NCI-H345 treated with DMSO at 0.1 percent for 48 hours (cell line): ENCODE measurements around the gene ODAD4.

Experiments
- DNase-seq: peaks from one replicate; lab custom pipeline; 2025; ENCODE audit not compliant: unreplicated experiment; lab: John Stamatoyannopoulos, UW

ODAD4 gene

DNA sequence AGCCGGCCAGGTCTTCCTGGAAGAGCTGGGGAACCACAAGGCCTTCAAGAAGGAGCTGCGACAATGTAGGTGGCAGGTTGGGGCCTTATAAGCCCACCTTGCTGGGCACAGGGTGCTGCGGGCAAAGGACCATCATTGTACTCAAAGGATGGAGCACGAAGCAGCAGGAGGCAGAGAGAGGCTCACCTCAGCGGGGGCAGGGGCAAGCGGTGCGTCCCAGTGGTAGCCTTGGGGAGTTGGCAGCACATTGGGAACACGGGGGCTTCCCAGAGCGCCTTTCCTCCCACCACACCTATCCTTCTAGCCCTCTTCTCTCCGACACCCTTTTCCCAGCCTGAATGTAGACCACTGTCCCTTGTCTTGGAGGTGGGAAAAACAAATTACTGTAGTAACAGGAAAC lies 38.3 kb downstream of the ODAD4 start:
- no peak for DNase-seq

DNA sequence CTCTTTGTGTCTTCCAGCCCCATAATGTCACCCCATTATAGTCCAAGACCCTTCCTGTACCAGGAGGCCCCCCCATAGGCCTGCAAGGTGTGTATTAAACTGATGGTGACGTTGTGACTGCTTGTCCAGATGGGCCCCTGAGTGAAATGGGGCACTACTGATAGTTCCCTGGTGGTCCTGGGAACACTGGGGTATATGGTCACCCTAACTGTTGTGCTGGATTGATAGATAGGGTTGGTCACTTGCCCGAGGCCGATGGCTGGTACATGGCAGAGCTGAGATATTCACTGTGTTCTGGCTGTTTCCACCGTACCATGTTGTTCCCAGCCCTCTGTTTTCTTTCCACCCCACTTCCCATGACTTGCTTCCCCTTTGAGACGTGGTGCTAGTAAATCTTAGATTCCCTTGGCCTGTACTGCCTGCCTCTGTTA lies 40.5 kb downstream of the ODAD4 start:
- DNase-seq, result no peak

DNA sequence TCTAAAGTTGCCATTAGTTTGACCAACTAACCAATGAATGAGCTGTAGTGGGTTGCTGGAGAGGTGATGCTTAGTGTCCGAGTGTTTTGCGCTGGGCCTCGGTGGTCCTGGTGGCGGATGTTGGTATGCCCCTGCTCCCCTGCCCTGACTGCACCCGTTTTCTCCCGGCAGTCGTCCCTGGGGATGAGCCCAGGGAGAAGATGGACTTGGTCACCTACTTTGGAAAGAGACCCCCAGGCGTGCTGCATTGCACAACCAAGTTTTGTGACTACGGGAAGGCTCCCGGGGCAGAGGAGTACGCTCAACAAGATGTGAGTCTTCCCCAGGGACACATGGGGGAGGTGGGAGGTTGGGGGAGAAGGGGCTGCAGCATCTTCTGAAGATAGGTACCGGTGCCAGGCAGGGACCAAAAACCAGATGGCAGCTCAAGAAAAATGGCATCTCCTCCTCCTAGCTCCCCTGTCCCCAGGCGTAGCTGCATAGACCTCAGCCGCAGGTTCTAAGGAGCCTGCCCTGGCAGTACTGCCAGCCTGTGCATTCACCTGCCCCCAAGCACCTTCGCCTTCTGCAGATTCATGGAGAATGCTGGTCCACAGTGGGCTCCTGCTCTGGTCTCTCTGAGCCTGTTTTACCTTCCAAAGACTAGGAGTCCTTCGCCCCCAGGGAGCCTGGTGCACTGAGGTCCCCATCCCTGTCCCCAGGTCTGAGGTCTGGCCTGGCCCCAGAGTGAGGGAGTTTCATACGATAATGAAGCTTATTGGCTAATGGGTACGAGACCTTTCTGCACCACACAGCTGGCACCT lies 41.5 kb downstream of the ODAD4 start:
- no peak for DNase-seq

DNA sequence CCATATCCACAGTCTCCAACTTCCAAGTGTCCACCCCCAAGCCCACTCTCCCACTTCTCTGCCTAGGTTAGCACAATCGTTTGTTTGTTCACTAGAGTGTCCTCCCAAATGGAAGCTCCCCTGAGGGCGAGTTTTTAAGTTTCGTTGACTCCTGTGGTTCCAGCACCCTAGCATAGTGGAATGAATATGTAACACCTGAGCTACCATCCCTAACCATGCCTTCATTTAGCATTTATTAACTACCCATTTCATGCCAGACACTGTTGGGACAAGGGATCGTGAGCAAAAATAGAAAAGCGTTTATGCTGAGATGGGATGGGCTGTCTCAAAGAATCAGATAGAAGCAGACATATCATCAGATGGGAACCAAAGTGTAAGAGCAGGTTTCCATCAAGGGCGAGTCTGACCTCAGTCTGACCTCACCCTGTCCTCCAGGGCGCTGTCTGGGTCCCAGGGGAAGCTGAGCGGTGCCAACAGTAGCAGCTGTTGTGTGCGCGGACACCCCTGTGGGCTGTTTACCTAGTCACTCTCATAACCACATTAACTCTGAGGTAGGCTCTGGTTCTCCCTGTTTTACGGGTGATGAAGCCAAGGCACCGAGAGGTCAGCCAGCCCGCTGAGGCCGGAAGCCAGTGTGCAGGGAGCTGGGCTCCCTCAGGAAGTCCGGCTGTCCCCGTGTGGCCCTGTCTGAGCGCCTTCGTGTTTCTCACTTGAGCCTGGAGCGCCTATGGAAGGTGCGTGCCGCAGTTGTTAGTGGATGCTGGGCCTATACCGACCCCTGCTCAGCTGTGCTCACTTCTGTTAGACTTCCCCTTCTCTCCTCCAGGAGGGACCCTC lies 42.4 kb downstream of the ODAD4 start:
- DNase-seq, result no peak

DNA sequence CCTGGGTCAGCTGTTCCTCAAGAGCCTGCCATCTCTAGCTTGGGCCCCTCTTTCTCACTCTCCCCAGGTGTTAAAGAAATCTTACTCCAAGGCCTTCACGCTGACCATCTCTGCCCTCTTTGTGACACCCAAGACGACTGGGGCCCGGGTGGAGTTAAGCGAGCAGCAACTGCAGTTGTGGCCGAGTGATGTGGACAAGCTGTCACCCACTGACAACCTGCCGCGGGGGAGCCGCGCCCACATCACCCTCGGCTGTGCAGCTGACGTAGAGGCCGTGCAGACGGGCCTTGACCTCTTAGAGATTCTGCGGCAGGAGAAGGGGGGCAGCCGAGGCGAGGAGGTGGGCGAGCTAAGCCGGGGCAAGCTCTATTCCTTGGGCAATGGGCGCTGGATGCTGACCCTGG lies 43.0 kb downstream of the ODAD4 start:
- DNase-seq, result no peak

DNA sequence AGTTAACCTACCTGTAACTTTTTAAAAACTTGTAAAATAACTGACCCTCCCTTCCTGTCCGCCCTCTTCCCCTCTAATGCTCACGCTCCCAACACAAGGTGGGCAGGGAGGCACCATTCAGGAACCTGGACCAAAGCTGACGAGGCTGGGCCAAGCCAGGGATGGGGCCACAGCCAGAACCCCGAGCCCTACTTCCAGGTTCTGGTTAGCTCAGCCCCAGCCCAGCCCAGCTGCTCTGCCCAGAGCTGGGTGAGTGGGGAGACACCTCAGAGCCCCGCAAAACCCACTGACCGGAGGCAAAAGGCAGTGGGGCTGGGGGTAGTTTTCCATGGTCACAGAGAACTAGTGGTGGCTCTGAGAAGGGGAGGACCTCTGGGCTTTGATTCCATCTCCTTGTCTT lies 43.6 kb downstream of the ODAD4 start:
- DNase-seq, result no peak

DNA sequence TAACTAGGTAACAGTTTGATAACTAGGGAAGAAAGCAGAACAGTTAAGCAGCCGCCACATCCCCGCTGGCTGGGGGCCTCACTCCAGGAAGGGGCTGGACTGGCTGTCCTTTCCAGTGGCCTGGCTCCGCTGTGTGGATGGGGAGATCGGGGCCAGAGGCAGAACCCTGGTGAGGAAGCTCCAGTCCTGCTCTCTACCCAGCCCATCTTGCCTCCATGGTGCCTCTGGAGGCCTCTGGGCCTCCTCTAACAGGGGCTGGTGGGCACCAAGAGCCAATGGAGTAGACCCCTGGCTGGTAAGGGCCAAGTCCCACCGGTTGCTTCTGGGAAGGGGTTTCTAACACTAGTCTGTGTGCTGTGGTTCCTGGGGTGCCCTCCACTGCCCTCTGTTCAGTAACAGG lies 44.2 kb downstream of the ODAD4 start:
- no peak for DNase-seq

DNA sequence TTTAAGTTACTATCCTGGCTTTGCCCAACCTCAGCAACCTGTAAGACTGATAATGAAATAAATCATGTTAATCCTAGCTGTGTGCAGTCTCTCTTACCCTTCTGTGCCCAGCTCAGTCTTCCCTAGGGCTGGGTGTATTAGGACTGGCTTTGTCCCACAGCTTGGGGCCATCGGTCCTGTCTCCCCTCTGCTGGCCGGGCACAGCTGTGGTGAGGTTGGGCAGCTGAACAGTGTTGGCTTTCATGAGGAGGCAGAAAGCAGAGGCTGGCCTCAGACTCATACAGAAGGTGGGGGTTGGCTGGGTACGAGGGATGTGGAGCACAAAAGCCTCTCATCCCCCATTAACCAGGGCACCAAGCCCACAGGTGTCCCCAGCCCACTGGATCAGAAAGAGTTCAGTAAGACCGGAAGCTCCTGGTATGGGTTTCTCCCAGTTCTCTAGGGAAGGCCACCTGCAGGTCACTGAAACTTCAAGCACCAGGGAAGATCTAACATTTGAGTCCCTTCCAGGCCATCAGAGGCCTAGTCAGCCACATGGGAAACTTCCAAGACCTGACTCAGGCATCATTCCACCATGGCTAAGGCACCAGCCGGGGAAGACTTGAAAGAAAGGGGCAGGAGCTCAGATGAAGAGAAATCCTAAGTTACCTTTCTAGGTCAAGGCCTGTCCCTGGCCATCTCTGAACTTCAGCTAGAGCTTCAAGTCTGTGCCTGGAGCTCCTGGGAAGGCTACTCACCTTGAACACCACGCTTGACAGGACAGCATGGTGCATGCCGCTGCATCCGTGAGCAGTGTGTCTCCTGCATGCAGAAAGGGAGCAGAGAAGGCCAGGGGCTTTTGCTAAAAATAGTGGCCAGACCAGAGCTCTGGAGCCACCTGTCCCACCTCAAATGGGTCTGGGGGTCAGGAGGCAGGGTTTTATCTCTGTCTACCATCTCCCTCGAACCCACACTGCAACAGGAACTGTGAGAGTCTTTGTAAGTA lies 45.0 kb downstream of the ODAD4 start:
- no peak for DNase-seq

DNA sequence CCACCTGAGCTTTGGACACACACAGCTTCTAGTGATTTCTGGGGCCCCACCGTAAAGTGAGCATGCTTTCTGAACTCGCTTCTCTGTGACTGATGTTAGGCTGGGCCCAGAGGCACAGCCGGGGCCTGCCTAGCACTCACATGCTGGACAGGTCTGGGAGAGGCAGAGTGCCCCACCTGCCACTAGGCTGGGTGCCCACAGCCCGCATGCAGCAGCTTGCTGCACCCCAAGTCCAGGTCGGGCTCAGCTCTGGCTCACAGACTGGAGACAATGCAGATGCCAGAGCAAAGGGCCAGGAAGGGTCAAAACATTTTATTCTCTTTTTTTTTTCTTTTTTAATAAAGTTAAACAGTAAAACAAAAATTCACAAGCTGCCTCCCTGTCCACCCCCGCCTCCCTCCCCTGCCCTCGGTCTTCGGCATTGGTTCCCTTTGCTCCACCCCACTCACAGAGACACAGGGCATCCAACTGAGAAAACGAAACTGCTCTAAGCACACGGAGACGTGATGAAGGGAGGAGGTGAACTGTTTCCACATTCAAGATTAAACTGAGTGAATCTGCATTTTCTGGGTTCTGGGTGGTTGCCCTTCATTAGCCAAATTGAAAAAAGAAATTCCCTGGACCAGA lies 45.8 kb downstream of the ODAD4 start:
- no peak for DNase-seq

DNA sequence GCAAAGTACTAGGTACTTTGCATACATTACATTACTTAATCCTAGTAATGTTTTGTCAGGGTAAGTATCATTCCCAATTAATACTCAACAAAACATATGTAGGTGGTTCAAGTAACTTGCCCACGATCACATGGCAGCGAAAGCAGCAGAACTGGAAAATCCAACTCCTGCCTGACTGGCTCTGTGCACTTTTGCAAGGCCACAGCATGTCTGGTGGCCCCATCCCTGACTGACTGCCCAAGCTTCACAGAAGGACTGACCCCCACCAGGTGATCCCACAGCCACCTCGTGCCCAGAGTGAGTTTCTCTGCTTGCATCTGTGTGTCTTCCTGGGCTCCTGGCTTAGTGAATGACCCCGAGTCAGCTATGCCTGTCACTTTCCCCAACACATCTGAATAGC lies 47.6 kb downstream of the ODAD4 start:
- DNase-seq, result no peak

DNA sequence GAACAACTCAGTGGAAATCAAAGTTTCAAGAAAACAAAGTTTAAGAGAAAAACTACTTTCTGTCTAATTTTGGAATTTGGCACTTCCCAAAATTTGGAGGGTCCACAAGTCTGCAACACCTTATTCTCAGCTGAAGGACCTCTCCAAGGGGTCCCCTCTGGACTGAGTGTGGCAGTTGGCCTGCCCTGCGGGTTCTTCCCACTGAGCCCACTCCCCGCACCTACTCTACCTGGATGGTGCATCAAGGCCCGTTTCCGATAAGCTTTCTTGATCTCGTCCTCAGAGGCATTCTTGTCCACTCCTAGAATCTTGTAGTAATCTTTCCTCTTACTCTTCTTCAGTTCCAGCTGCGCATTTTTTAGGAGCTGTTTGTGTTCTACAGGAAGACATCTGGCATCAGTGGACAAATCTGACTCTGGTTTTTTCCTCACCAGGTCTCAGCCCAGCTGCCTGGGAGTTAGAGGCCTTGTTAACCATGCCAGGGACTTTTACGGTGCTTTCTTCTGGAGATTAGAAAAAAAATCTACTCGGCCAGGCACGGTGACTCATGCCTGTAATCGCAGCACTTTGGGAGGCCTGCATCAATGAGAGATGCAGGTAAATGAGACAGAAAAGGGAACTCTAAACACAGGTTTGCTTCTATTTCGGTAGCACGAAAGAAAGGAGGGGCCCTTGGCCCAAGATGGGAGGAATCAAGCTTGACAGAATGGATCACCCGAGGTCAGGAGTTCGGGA lies 51.8 kb downstream of the ODAD4 start:
- no peak for DNase-seq

DNA sequence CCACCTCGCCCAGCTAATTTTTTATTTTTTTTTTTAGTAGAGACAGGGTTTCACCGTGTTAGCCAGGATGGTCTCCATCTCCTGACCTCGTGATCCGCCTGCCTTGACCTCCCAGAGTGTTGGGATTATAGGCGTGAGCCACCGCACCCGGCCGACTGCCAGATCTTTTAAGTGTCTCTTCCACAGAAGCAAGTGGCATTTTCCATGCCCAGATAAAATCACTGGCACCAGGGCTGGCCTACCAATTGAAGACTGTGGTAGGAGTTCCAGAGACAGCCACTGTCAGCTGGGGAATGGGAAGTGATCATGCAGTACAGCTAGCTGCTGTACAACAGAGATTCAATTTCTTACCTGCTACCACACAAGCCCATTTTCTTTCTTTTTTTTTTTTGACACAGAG lies 54.0 kb downstream of the ODAD4 start:
- DNase-seq, result no peak

DNA sequence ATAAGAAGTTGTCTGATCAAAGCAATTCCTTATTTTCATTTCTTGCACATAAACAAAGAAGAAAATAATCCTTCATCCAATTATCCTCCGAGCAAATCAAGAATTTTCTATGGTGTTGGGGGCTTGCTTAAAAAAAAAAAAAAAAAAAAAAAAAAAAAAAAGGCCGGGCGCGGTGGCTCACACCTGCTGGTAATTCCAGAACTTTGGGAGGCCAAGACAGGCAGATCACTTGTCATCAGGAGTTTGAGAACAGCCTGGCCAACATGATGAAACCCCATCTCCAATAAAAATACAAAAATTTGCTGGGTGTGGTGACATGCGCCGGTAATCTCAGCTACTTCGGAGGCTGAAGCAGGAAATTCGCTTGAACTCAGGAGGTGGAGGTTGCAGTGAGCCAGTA lies 55.5 kb downstream of the ODAD4 start:
- no peak for DNase-seq

DNA sequence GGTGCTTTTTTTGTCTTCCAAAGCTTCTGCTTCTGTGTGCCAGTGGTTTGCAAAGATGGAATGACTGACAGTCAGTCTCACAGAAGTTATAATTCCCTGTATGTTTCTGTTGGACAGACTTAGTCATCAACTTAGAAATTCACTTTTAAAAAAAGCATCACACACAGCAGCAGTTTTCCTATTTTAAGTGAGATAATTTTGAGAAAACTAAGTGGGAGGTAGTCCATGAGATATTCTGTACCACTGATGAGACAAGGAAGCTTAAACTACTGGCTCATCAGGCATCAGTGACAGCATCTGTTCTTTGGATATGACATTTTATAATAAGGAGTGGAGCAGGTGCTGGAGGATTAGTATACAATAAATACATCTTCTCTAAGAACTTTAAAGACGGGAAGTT lies 56.2 kb downstream of the ODAD4 start:
- DNase-seq, result no peak

DNA sequence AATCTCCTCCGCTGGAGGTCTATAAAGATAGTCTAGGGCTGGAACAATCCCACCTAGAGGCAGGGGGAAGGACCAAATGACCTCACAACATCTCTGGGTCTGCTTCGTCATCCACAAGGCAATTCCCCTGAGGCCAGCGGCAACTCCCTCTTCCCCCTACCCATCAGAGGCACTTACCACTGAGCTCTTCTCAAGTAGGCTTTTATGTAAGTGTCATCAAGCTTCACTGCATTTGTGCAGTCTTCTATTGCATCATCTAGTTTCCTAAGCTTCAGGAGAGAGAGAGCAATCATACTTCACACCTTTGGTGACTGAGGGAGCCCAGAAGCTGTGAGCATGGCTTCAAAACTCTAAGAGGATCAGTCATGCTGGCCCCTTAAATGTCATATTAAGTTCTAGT lies 57.2 kb downstream of the ODAD4 start:
- DNase-seq, result no peak

DNA sequence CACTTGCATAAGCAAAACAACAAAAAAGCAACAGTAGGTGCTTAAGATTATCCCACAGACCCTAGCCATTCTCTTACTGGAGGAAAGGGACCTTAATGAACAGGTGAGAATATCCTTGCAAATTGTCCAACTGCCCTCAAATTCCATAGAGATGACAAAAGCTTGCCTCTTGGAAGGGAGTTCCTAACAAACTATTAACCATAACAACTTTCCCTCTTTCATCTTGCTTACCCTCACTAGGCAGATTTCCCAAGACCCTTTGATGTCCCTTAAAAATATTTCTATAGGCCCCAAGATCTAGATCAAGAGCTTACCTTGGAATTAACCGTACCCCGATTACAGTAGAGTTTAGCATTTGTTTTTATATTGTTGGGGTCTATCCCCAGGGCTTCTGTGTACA lies 58.0 kb downstream of the ODAD4 start:
- DNase-seq, result no peak

DNA sequence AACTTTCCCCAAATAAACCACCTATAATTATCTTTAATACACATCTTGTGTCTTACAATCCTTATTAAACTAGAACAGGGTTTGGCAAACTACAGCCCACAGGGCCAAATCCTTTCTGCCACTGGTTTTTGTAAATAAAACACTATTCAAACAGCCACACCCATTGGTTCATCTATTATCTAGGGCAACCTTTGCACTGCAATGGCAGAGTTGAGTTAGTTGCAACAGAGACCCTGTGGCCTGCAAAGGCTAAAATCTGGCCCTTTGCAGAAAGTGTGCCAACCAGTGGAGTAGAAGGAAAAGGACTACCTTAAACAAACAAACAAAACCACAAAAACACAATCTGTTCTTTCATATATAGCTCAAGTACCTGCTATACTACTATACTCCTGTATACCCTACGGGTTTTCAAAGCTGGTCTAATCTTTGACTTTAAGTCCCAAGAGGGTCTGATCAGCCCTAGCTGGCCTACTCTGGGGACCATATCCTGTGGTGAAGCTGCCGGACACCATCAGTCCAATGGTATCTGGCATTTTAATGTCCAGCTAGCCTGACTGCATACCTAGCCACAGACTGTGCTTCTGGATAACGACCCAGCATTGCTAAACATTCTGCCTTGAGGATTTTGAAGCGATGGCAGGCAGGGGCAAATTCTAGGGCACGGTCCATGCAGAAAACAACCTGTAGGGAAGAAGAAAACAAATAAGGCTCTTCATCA lies 59.4 kb downstream of the ODAD4 start:
- DNase-seq, result no peak

DNA sequence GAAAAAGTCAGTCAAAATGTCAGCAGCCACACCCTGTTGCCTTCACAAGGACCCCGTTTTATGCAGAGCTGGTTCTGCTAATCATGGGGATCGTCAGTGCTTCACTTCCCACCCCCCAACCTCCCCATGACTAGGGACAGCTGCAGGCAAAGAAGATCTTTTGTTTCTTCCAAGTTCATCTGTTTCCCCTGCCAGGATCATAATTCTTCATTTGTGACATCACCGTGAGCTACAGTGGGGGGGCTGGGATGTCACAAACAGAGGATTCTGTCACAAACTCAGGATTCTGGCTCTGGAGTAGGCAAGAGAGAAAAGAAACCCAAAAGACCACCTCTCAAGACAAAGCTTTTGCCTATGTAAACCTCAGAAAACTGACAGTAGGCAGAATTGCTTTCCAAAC lies 62.2 kb downstream of the ODAD4 start:
- DNase-seq, result no peak

DNA sequence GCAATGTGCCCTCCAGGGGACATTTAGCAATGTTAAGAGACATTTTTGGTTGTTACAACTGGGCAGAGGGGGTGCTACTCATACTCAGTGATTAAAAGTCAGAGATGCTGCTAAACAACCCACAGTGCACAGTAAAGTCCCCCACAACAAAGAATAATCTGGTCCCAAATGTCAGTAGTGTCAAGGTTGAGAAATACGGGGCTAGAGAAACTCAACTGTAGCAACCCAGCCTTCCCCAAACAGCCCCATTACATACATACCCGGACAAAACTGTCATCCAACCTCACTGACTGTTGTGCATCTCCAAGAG lies 66.4 kb downstream of the ODAD4 start:
- no peak for DNase-seq

DNA sequence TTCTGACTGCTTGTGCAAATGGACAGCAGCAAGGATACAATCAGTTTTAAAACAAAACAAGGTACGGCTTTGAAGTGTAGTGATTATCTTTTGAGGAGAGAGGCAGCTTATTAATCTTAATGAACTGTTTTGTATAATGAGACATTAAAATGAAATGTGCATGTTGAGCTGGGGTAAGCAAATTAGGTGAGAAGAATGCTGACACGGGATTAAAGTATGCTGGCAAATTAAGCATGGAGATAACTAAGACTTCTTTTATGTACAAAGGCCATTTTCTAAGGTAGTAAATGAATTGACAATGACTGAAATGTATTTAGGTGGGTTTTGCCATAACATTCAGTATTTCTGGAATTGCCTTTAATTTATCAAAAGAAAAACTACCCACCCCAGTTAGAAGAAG lies 68.1 kb downstream of the ODAD4 start:
- no peak for DNase-seq
